A549 (cell line): ENCODE results near the gene PGBD4.

Source experiments
- POLR2A ChIP-seq: IDR thresholded peaks from 2 replicates; pipeline ENCODE4 v1.6.1; 2012; ENCODE audit warnings: mild to moderate bottlenecking, low read length
- RAD21 ChIP-seq, 2 experiments: fragments of >200 bp in 1 of 2; sonication (Bioruptor Twin) in 1 of 2; formaldehyde crosslinking in 1 of 2; IDR thresholded peaks in 1 of 2; conservative IDR thresholded peaks in 1 of 2; 2 replicates in 1 of 2; 3 replicates in 1 of 2; pipeline ENCODE4 v1.6.1; 2012 to 2018; ENCODE audit warnings: inconsistent platforms in 1 of 2
- RFX5 ChIP-seq: fragments of 450-650 bp; IDR thresholded peaks from 2 replicates; pipeline ENCODE4 v1.7.1; 2014; ENCODE audit warnings: antibody characterized with exemption, mild to moderate bottlenecking, moderate library complexity
- TP53 ChIP-seq: fragments of 250-450 bp; sonication (Bioruptor Pico); IDR thresholded peaks from 2 replicates; pipeline ENCODE4 v1.5.0; 2021; ENCODE audit warnings: mild to moderate bottlenecking, moderate library complexity
- USF2 ChIP-seq: fragments of 450-650 bp; IDR thresholded peaks from 2 replicates; pipeline ENCODE4 v1.6.1; 2014; ENCODE audit warnings: antibody characterized with exemption
- TF ChIP-seq, protein P1 (sequence below): fragments of >200 bp; sonication (Bioruptor Twin); formaldehyde crosslinking; IDR thresholded peaks from 3 replicates; pipeline ENCODE4 v1.5.1; 2016
- TF ChIP-seq, protein P2 (sequence below): fragments of 250-450 bp; sonication (Bioruptor Pico); IDR thresholded peaks from 2 replicates; pipeline ENCODE4 v1.5.0; 2021; ENCODE audit warnings: mild to moderate bottlenecking, moderate library complexity, borderline replicate concordance

- TF ChIP-seq USF2 (no peak), TP53 (CRISPR knock-in tag) (no peak), POLR2A (no peak), RAD21 (conservative IDR thresholded peaks at IDR 0.05 in 1 of 2, IDR thresholded peaks at IDR 0.05 in 1 of 2) (no peak), RFX5 (no peak)
- TF ChIP-seq, protein P1, sequence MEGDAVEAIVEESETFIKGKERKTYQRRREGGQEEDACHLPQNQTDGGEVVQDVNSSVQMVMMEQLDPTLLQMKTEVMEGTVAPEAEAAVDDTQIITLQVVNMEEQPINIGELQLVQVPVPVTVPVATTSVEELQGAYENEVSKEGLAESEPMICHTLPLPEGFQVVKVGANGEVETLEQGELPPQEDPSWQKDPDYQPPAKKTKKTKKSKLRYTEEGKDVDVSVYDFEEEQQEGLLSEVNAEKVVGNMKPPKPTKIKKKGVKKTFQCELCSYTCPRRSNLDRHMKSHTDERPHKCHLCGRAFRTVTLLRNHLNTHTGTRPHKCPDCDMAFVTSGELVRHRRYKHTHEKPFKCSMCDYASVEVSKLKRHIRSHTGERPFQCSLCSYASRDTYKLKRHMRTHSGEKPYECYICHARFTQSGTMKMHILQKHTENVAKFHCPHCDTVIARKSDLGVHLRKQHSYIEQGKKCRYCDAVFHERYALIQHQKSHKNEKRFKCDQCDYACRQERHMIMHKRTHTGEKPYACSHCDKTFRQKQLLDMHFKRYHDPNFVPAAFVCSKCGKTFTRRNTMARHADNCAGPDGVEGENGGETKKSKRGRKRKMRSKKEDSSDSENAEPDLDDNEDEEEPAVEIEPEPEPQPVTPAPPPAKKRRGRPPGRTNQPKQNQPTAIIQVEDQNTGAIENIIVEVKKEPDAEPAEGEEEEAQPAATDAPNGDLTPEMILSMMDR: no peak
- TF ChIP-seq, protein P2, sequence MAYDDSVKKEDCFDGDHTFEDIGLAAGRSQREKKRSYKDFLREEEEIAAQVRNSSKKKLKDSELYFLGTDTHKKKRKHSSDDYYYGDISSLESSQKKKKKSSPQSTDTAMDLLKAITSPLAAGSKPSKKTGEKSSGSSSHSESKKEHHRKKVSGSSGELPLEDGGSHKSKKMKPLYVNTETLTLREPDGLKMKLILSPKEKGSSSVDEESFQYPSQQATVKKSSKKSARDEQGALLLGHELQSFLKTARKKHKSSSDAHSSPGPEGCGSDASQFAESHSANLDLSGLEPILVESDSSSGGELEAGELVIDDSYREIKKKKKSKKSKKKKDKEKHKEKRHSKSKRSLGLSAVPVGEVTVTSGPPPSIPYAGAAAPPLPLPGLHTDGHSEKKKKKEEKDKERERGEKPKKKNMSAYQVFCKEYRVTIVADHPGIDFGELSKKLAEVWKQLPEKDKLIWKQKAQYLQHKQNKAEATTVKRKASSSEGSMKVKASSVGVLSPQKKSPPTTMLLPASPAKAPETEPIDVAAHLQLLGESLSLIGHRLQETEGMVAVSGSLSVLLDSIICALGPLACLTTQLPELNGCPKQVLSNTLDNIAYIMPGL (CRISPR knock-in tag): no peak
These were observed 31.9 kb upstream of the PGBD4 start for GRCh38 chr15:34070003-34070402.
